Psoas muscle (tissue), 8 donors: Measurements from ENCODE around the gene CPVL. TPM values are rescaled to one million over a fixed set of nuclear protein-coding genes. Genes with fewer than 3 reads are reported as not detected.

Source experiments
- ATAC-seq, 4 donors: fragments of 200-7000 bp; cut with Tn5 transposase; one replicate each; pipeline ENCODE4 v1.9.1; 2020; ENCODE audit warnings: moderate library complexity in 3 of 4, mild to moderate bottlenecking in 2 of 4
- DNase-seq, 2 donors: peaks; one replicate each; pipeline ENCODE4 v3.0.0-alpha.2; 2020
- H3K27ac ChIP-seq: fragments of 200-600 bp; one replicate; pipeline ENCODE4 v1.8.0; 2022
- H3K27me3 ChIP-seq, 3 donors: fragments of 200-600 bp in 1 of 3; one replicate each; pipeline versions ENCODE4 v1.6.1 to v1.8.0; 2013 to 2022; ENCODE audit warnings: low read length in 2 of 3, mild to moderate bottlenecking in 2 of 3, moderate library complexity in 1 of 3; ENCODE audit not compliant: insufficient read depth in 3 of 3
- H3K36me3 ChIP-seq, 2 donors: fragments of 200-600 bp in 1 of 2; one replicate each; pipeline versions ENCODE4 v1.6.1 to v1.8.0; 2013 to 2022; ENCODE audit warnings: low read depth in 1 of 2, mild to moderate bottlenecking in 1 of 2, moderate library complexity in 1 of 2; ENCODE audit not compliant: insufficient read depth in 1 of 2
- H3K4me1 ChIP-seq: fragments of 200-600 bp; one replicate; pipeline ENCODE4 v1.8.0; 2022
- H3K4me3 ChIP-seq: fragments of 200-600 bp; one replicate; pipeline ENCODE4 v1.8.0; 2022; ENCODE audit warnings: mild to moderate bottlenecking
- H3K9me3 ChIP-seq: fragments of 200-600 bp; one replicate; pipeline ENCODE4 v1.8.0; 2022
- CTCF ChIP-seq: fragments of 200-600 bp; IDR thresholded peaks from one replicate; pipeline ENCODE4 v1.8.0; 2022; ENCODE audit warnings: antibody characterized with exemption
- WGBS, 3 donors: extraction: QIAGEN DNeasy Blood & Tissue Kit; methylation state at CpG; one replicate each; pipeline versions ENCODE4 v1.1.6 to v1.1.7; 2013; 5-methylcytosine and 5-hydroxymethylcytosine counted together
- intact Hi-C, 2 donors: fragments of 100-400 bp; cut with DNase I; formaldehyde crosslinking; loops; one replicate each; pipeline versions ENCODE4 v1.11.0 to v1.14.2; 2022
- polyA plus RNA-seq, 3 donors: library from polyadenylated mRNA; stranded (reverse); fragments of 200-250 nt; gene quantifications; one replicate each; pipeline ENCODE4 v1.2.3, GENCODE V29; 2013
- total RNA-seq, 4 donors: library from RNA; stranded (reverse); fragmentation: NEBNext Ultra II Directional in 2 of 4; extraction: Animal tissue kit (Norgen Biotek cat#: 25700) in 2 of 4; gene quantifications; one replicate each; pipeline versions ENCODE4 v1.2.1 to v1.2.4, GENCODE V29; 2021 to 2023
- donor health status: healthy with polysubstance abuse.
- donor health status: DM: no; HTN: no; CAD: no; lungs with moderate emphysema.
- donor health status: Bipolar disorder and iron deficiency.
- donor health status: healthy.
- donor health status: DM: yes; HTN: yes; CAD: no.
- donor health status: DM: no; HTN: no; CAD: no.
- donor health status: DM: no; HTN: no; CAD: no.
- donor health status: DM: yes; HTN: yes; CAD: no.

The CPVL gene
- total and polyA plus RNA-seq, 7 donors = 1.6 to 49.6 (median 6.1) TPM

DNA sequence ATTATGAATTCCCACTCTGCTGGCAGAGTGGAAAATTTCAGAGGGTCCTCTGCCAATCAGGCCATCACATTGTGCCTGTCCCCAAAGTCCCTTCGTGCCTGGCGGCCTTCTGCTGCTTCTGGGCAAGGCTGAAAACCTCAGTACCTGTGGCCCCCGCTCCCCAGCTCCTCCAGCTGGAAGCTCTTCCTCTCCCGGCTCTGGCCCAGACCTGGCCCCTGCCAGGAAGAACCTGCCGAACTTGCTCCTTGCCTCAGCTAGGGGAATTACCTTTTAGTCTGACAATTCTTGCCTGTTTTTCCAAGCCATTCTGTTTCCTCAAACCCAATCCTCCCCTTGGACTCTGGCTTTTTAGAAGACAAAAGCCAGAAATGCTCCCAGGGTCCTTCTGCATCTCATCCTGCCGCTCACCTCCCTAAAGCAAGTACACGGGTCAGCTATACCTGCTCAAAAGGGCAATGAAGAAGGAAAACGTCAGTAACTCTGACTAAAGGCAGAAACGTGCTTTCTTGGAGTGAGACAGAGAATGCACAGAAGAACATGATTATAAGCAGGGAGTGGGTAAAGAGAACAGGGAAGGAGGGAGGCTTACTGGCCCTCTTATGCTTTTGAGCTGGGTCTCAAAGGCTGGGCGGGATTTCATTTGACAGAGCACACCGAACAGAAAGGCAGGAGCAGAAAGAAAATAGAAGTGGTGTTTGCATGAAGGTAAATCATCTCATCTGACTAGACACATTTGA, 160.1 kb downstream of the CPVL start:
- DNase-seq (no peak), ATAC-seq (no peak)
- Histone ChIP-seq H3K4me1 (peaks cover 40% of the 10 kb centered on the region), H3K27me3 (no peaks in the 10 kb centered on the region), H3K36me3 (no peaks in the 10 kb centered on the region), H3K27ac (peak overlapping the region; percentile 70), H3K4me3 (peak overlapping the region; percentile 27), H3K9me3 (no peaks in the 10 kb centered on the region)
- 77 to 89% (median 79%) methylated on average over 11 of the region's 11 CpGs for WGBS, 3 donors
- intact Hi-C loops = no loop called here
- TF ChIP-seq CTCF = no peak

DNA sequence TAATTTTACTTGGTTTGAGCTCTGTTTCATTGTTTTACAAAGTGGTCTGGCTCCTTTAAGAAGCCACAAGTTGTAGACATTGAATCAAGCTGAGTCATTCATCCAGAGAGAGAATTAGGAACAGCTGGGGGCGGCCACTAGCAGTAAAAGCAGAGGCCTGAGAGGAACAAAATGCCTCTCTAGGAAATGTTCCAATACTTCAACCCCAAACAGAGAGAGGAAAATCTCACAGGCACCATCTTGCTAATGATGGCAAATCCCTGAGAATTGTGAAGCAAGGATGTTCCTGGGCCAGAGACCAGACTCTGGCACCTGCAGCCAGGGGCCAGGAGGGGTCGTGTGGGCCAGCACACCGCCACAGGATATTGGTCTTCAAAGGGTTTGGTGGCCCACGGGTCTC, 161.7 kb downstream of the CPVL start:
- peak; percentile 55 to 65 (median 64) for ATAC-seq
- Histone ChIP-seq H3K4me3 (peak overlapping the region; percentile 17), H3K9me3 (no peaks in the 10 kb centered on the region), H3K27ac (peak overlapping the region; percentile 55), H3K36me3 (no peaks in the 10 kb centered on the region), H3K4me1 (peaks cover 35% of the 10 kb centered on the region), H3K27me3 (no peaks in the 10 kb centered on the region)
- intact Hi-C loops = no loop called here
- WGBS, 3 donors = 38 to 61% (median 50%) methylated on average over 4 of the region's 4 CpGs
- no peak for TF ChIP-seq CTCF
- peak; percentile 53 to 61 for DNase-seq

DNA sequence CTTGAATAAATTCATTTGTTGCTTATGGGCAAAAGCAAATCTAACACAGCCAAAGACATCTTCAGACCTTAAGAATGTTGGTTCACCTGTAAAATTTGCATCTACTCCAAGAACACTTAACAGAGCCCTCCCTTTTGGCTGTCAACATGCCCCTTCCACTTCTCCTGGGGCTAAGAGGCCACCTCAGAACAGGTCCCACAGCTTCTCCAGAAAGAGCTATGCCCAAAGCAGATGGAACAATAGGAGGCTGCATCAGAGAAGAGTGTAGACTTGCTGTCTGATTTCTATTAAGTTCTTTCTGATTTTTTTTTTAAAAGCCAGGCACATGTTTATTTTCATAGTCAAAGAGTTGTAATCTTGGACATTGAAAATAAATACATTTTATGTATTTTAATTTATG, 162.1 kb downstream of the CPVL start:
- H3K36me3 ChIP-seq = no peaks in the 10 kb centered on the region
- ATAC-seq = no peak
- DNase-seq = no peak
- no peak overlapping the region for H3K27ac ChIP-seq
- H3K27me3 ChIP-seq = no peaks in the 10 kb centered on the region
- no peak overlapping the region for H3K4me3 ChIP-seq
- H3K9me3 ChIP-seq = no peaks in the 10 kb centered on the region
- H3K4me1 ChIP-seq = peaks cover 35% of the 10 kb centered on the region
- intact Hi-C loops = no loop called here
- no peak for TF ChIP-seq CTCF

- peaks cover 31% of the 10 kb centered on the region for H3K4me1 ChIP-seq
- H3K27ac ChIP-seq = no peak overlapping the region
- no peaks in the 10 kb centered on the region for H3K27me3 ChIP-seq
- ATAC-seq (no peak), DNase-seq (no peak)
- no peaks in the 10 kb centered on the region for H3K9me3 ChIP-seq
- no peaks in the 10 kb centered on the region for H3K36me3 ChIP-seq
- TF ChIP-seq CTCF = no peak
- WGBS, 3 donors = 80 to 82% (median 81%) methylated on average over 4 of the region's 4 CpGs
- intact Hi-C loops = no loop called here
- no peak overlapping the region for H3K4me3 ChIP-seq
These were observed 162.7 kb downstream of the CPVL start for GRCh38 chr7:28983396-28984190.
